DOHH2 (cell line): ENCODE results near the gene IGFBP3.
A peak's percentile ranks its signal among the peaks of the same experiment; 100 is the strongest.

Experiments used
- H3F3A ChIP-seq: fragments of 200-600 bp; sonication (generic), shearing (Covaris generic); 2 replicates; pipeline ENCODE4 v1.6.0; 2016; ENCODE audit warnings: antibody characterized with exemption, mild to moderate bottlenecking; ENCODE audit not compliant: control insufficient read depth, insufficient read depth
- H3K27ac ChIP-seq: fragments of 200-600 bp; sonication (generic); 2 replicates; pipeline ENCODE4 v1.5.1; 2014; ENCODE audit warnings: low read depth, mild to moderate bottlenecking, low read length, moderate library complexity
- H3K27me3 ChIP-seq: fragments of 200-600 bp; sonication (generic); 2 replicates; pipeline ENCODE4 v1.6.1; 2014; ENCODE audit warnings: mild to moderate bottlenecking, low read length, mixed read lengths; ENCODE audit not compliant: control insufficient read depth
- H3K36me3 ChIP-seq: fragments of 200-600 bp; sonication (generic); 2 replicates; pipeline ENCODE4 v1.6.1; 2014; ENCODE audit warnings: mild to moderate bottlenecking, low read length, moderate library complexity, mixed read lengths; ENCODE audit not compliant: control insufficient read depth
- H3K4me1 ChIP-seq: fragments of 200-600 bp; sonication (generic); 2 replicates; pipeline ENCODE4 v1.6.1; 2014; ENCODE audit warnings: mild to moderate bottlenecking, low read length, mixed read lengths; ENCODE audit not compliant: control insufficient read depth
- H3K4me2 ChIP-seq: fragments of 200-600 bp; sonication (generic); 2 replicates; pipeline ENCODE4 v1.6.0; 2014; ENCODE audit warnings: mild to moderate bottlenecking, low read length, moderate library complexity
- H3K4me3 ChIP-seq: fragments of 200-600 bp; sonication (generic); 2 replicates; pipeline ENCODE4 v1.5.1; 2014; ENCODE audit warnings: mild to moderate bottlenecking, low read length, mixed read lengths
- H3K79me2 ChIP-seq: fragments of 200-600 bp; sonication (generic); 2 replicates; pipeline ENCODE4 v1.6.1; 2014; ENCODE audit warnings: mild to moderate bottlenecking, low read length, mixed read lengths; ENCODE audit not compliant: control insufficient read depth
- H3K9me2 ChIP-seq: fragments of 200-600 bp; sonication (generic); replicated peaks from 2 replicates; pipeline ENCODE4 v1.6.1; 2014; ENCODE audit warnings: mild to moderate bottlenecking, low read length, mixed read lengths; ENCODE audit not compliant: control insufficient read depth
- H3K9me3 ChIP-seq: fragments of 200-600 bp; sonication (generic); 2 replicates; pipeline ENCODE4 v1.6.1; 2014; ENCODE audit warnings: antibody characterized with exemption, low read length, mixed read lengths; ENCODE audit not compliant: control insufficient read depth, insufficient read depth
- H4K20me1 ChIP-seq: fragments of 200-600 bp; sonication (generic); 2 replicates; pipeline ENCODE4 v1.6.0; 2014; ENCODE audit warnings: low read depth, mild to moderate bottlenecking, antibody characterized with exemption, low read length, moderate library complexity; ENCODE audit not compliant: control insufficient read depth, insufficient read depth
- CTCF ChIP-seq: fragments of 200-600 bp; sonication (generic); IDR thresholded peaks from one replicate; pipeline ENCODE4 v1.5.1; 2014; ENCODE audit warnings: antibody characterized with exemption, mild to moderate bottlenecking, low read depth, low read length; ENCODE audit not compliant: poor library complexity, severe bottlenecking
- EZH2phosphoT487 ChIP-seq: fragments of 200-600 bp; sonication (generic); IDR thresholded peaks from 2 replicates; pipeline ENCODE4 v1.6.1; 2017; ENCODE audit warnings: borderline replicate concordance, mild to moderate bottlenecking, antibody characterized with exemption, low read length, moderate library complexity, mixed read lengths

The IGFBP3 gene

GRCh38 chr7:45873355-45873754, 47.7 kb downstream of the IGFBP3 start:
- no peaks in the 10 kb centered on the region for H3K9me3 ChIP-seq
- no peak overlapping the region for H3K4me3 ChIP-seq
- H3K36me3 ChIP-seq = no peaks in the 10 kb centered on the region
- H3K27ac ChIP-seq = no peak overlapping the region
- TF ChIP-seq CTCF (no peak), EZH2phosphoT487 (no peak)
- no peaks in the 10 kb centered on the region for H3K79me2 ChIP-seq
- no peaks in the 10 kb centered on the region for H4K20me1 ChIP-seq
- no peak overlapping the region for H3K4me2 ChIP-seq
- no peaks in the 10 kb centered on the region for H3F3A ChIP-seq
- peaks cover 14% of the 10 kb centered on the region for H3K27me3 ChIP-seq
- H3K4me1 ChIP-seq = no peaks in the 10 kb centered on the region
- no peaks in the 10 kb centered on the region for H3K9me2 ChIP-seq

- H3K9me3 ChIP-seq = no peaks in the 10 kb centered on the region
- H3K4me3 ChIP-seq = no peak within 1 kb of the TSS
- H4K20me1 ChIP-seq = no peaks in the 10 kb centered on the region
- no peaks in the 10 kb centered on the region for H3K9me2 ChIP-seq
- no peaks in the 10 kb centered on the region for H3K4me1 ChIP-seq
- no peaks in the 10 kb centered on the region for H3K79me2 ChIP-seq
- H3K27ac ChIP-seq = no peak within 1 kb of the TSS
- no peaks in the 10 kb centered on the region for H3F3A ChIP-seq
- no peaks in the 10 kb centered on the region for H3K36me3 ChIP-seq
- no peak for TF ChIP-seq EZH2phosphoT487
- TF ChIP-seq CTCF = no peak
- peaks cover 16% of the 10 kb centered on the region for H3K27me3 ChIP-seq
- H3K4me2 ChIP-seq = no peak within 1 kb of the TSS
These were observed 48.1 kb downstream of the IGFBP3 start, which contains the start of gene CCDC201 for GRCh38 chr7:45873035-45873354. Gene CCDC201 (minus strand): TSS chr7:45873082. CDS start chr7:45873007, 75 bp downstream.

- TF ChIP-seq EZH2phosphoT487 = no peak
- TF ChIP-seq CTCF = peak; percentile 72
- Histone ChIP-seq H4K20me1 (no peaks in the 10 kb centered on the region), H3K9me3 (no peaks in the 10 kb centered on the region), H3F3A (no peaks in the 10 kb centered on the region), H3K4me3 (no peak overlapping the region), H3K4me1 (no peaks in the 10 kb centered on the region), H3K9me2 (no peaks in the 10 kb centered on the region), H3K4me2 (no peak overlapping the region), H3K36me3 (no peaks in the 10 kb centered on the region), H3K27ac (no peak overlapping the region), H3K27me3 (peaks cover 16% of the 10 kb centered on the region), H3K79me2 (no peaks in the 10 kb centered on the region)
These were observed 48.7 kb downstream of the IGFBP3 start for GRCh38 chr7:45872116-45873034.
